Thyroid gland (tissue), 4 donors: Measurements from ENCODE around the gene TMEM229B. TPM values are rescaled to one million over a fixed set of nuclear protein-coding genes. Genes with fewer than 3 reads are reported as not detected.

Experiments used
- DNase-seq, 2 donors: peaks; one replicate each; pipeline ENCODE4 v3.0.0-alpha.2; 2019
- H3K27ac ChIP-seq, 3 donors: fragments of 200-600 bp; sonication (generic); 1 replicate in 2 of 3; 2 replicates in 1 of 3; pipeline ENCODE4 v1.5.1; 2016 to 2019; ENCODE audit warnings: mild to moderate bottlenecking in 1 of 3, moderate library complexity in 1 of 3
- H3K27me3 ChIP-seq: fragments of 200-600 bp; sonication (generic); one replicate; pipeline ENCODE4 v1.5.1; 2019
- H3K36me3 ChIP-seq, 2 donors: fragments of 200-600 bp; sonication (generic); one replicate each; pipeline ENCODE4 v1.5.1; 2016 to 2019
- H3K4me1 ChIP-seq, 2 donors: fragments of 200-600 bp; sonication (generic); one replicate each; pipeline ENCODE4 v1.5.1; 2017 to 2019
- H3K4me3 ChIP-seq, 3 donors: fragments of 200-600 bp; sonication (generic); replicated peaks in 1 of 3; 1 replicate in 2 of 3; 2 replicates in 1 of 3; pipeline ENCODE4 v1.5.1; 2016; ENCODE audit warnings: mild to moderate bottlenecking in 1 of 3
- H3K9me3 ChIP-seq: fragments of 200-600 bp; sonication (generic); one replicate; pipeline ENCODE4 v1.5.1; 2017
- CTCF ChIP-seq, 6 experiments: fragments of 200-600 bp in 3 of 6; fragments of 450-650 bp in 3 of 6; sonication (generic) in 3 of 6; IDR thresholded peaks; one replicate each; pipeline ENCODE4 v1.5.1; 2016 to 2019; ENCODE audit warnings: antibody characterized with exemption in 6 of 6, mild to moderate bottlenecking in 2 of 6, inconsistent platforms in 1 of 6, moderate library complexity in 1 of 6
- POLR2A ChIP-seq, 2 donors: fragments of 450-650 bp; IDR thresholded peaks; one replicate each; pipeline ENCODE4 v1.6.1; 2017; ENCODE audit warnings: antibody characterized with exemption in 2 of 2, mild to moderate bottlenecking in 2 of 2, moderate library complexity in 1 of 2
- WGBS, 2 donors: methylation state at CpG; one replicate each; pipeline ENCODE4 v1.1.5; 2017; 5-methylcytosine and 5-hydroxymethylcytosine counted together
- intact Hi-C: fragments of 100-400 bp; cut with DNase I; formaldehyde crosslinking; loops from one replicate; pipeline ENCODE4 v1.15.1; 2023
- total RNA-seq, 4 donors: library from RNA; depleted of rRNA; stranded (reverse); fragments of >200 nt; gene quantifications; one replicate each; pipeline ENCODE4 v1.2.3, GENCODE V29; 2016

The TMEM229B gene
- total RNA-seq, 4 donors from 2014 or later: 27.3 to 63.5 (median 35.0) TPM

GRCh38 chr14:67446371-67447032, 42.0 kb downstream of the TMEM229B start:
- 62 to 63% methylated on average over 8 of the region's 8 CpGs for WGBS, 2 donors
- intact Hi-C loops: no loop called here
- peaks cover 7 to 19% of the 10 kb centered on the region in 2 donors for H3K4me1 ChIP-seq
- H3K9me3 ChIP-seq: no peaks in the 10 kb centered on the region
- TF ChIP-seq CTCF (IDR thresholded peaks at IDR 0.05): no peak
- TF ChIP-seq POLR2A (IDR thresholded peaks at IDR 0.05): no peak
- H3K27me3 ChIP-seq: no peaks in the 10 kb centered on the region
- DNase-seq: peak; percentile 69 to 74
- no peaks in the 10 kb centered on the region for H3K36me3 ChIP-seq
- H3K4me3 ChIP-seq: no peak overlapping the region
- H3K27ac ChIP-seq: peak overlapping the region; percentile 27 to 50 (median 40)

- H3K27ac ChIP-seq: no peak overlapping the region
- TF ChIP-seq POLR2A (IDR thresholded peaks at IDR 0.05) (no peak), CTCF (IDR thresholded peaks at IDR 0.05) (no peak)
- DNase-seq: no peak
- intact Hi-C loops: no loop called here
- H3K27me3 ChIP-seq: no peaks in the 10 kb centered on the region
- WGBS, 2 donors: 79 to 92% methylated on average over 3 of the region's 3 CpGs
- H3K4me3 ChIP-seq: no peak overlapping the region
- no peaks in the 10 kb centered on the region for H3K9me3 ChIP-seq
- H3K36me3 ChIP-seq: no peaks in the 10 kb centered on the region
- H3K4me1 ChIP-seq: peaks cover 7 to 28% of the 10 kb centered on the region in 2 donors
Measured at GRCh38 chr14:67444395-67444794, 44.1 kb downstream of the TMEM229B start.

- no peaks in the 10 kb centered on the region for H3K9me3 ChIP-seq
- H3K27ac ChIP-seq: no peak overlapping the region
- peaks cover 7 to 32% of the 10 kb centered on the region in 2 donors for H3K4me1 ChIP-seq
- H3K4me3 ChIP-seq: no peak overlapping the region
- DNase-seq: no peak
- intact Hi-C loops: no loop called here
- TF ChIP-seq CTCF (IDR thresholded peaks at IDR 0.05): no peak
- no peaks in the 10 kb centered on the region for H3K36me3 ChIP-seq
- H3K27me3 ChIP-seq: no peaks in the 10 kb centered on the region
- 85 to 93% methylated on average over 8 of the region's 8 CpGs for WGBS, 2 donors
Measured at GRCh38 chr14:67442139-67442906, 46.2 kb downstream of the TMEM229B start.

- Histone ChIP-seq H3K27me3 (no peaks in the 10 kb centered on the region), H3K4me1 (peaks cover 4 to 27% of the 10 kb centered on the region in 2 donors), H3K36me3 (no peaks in the 10 kb centered on the region), H3K9me3 (no peaks in the 10 kb centered on the region), H3K4me3 (no peak overlapping the region), H3K27ac (no peak overlapping the region)
- 91 to 93% methylated on average over 8 of the region's 8 CpGs for WGBS, 2 donors
- intact Hi-C loops: no loop called here
- DNase-seq: no peak
- TF ChIP-seq CTCF (IDR thresholded peaks at IDR 0.05) (no peak), POLR2A (IDR thresholded peaks at IDR 0.05) (no peak)
Measured at GRCh38 chr14:67441672-67442071, 46.8 kb downstream of the TMEM229B start.

GRCh38 chr14:67441256-67441655, 47.3 kb downstream of the TMEM229B start:
- no peak for DNase-seq
- no peaks in the 10 kb centered on the region for H3K36me3 ChIP-seq
- 88 to 100% methylated on average over 2 of the region's 2 CpGs for WGBS, 2 donors
- no peaks in the 10 kb centered on the region for H3K9me3 ChIP-seq
- H3K27ac ChIP-seq: no peak overlapping the region
- intact Hi-C loops: no loop called here
- H3K27me3 ChIP-seq: no peaks in the 10 kb centered on the region
- H3K4me3 ChIP-seq: no peak overlapping the region
- H3K4me1 ChIP-seq: peaks cover under 1 to 26% of the 10 kb centered on the region in 2 donors
- no peak for TF ChIP-seq POLR2A (IDR thresholded peaks at IDR 0.05)
- no peak for TF ChIP-seq CTCF (IDR thresholded peaks at IDR 0.05)
